ENCODE data around the gene ATP6V0B.

ATP6V0B gene

DNA sequence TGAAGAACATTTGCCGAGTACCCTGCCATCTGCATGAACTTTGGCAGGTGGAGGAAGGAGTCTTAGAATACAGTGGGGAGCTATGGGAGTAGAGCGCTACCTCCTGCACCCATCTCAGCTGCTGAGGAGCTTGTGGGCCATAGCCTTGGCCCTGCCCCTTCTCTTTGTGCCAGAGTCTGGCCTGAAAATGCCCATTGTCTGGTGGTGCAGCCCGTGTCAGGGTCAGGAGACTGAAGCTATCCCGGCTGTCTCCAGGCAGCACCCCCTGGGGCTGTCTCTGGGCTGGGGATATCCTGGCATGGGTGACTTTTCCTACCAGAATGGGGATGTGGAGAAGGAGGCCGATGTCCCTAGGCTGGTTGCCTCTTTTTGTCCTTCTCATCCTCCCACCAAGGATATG lies 20.7 kb upstream of the ATP6V0B start:
- Histone ChIP-seq H3K4me3 (replicated peaks; ENCODE audit: insufficient read depth, low read length) (no peak overlapping the region), H3K27me3 (ENCODE audit: insufficient read depth, poor library complexity, severe bottlenecking) (no peaks in the 10 kb centered on the region), H3K27ac (replicated peaks) (no peak overlapping the region)
- no peak for TF ChIP-seq POLR2AphosphoS5 (IDR thresholded peaks at IDR 0.05; ENCODE audit: low read depth)
- TF ChIP-seq GABPA (IDR thresholded peaks at IDR 0.05; ENCODE audit: low read depth): no peak
- TF ChIP-seq SPI1 (IDR thresholded peaks at IDR 0.05; ENCODE audit: borderline replicate concordance, low read depth): no peak
- TF ChIP-seq, protein P1, sequence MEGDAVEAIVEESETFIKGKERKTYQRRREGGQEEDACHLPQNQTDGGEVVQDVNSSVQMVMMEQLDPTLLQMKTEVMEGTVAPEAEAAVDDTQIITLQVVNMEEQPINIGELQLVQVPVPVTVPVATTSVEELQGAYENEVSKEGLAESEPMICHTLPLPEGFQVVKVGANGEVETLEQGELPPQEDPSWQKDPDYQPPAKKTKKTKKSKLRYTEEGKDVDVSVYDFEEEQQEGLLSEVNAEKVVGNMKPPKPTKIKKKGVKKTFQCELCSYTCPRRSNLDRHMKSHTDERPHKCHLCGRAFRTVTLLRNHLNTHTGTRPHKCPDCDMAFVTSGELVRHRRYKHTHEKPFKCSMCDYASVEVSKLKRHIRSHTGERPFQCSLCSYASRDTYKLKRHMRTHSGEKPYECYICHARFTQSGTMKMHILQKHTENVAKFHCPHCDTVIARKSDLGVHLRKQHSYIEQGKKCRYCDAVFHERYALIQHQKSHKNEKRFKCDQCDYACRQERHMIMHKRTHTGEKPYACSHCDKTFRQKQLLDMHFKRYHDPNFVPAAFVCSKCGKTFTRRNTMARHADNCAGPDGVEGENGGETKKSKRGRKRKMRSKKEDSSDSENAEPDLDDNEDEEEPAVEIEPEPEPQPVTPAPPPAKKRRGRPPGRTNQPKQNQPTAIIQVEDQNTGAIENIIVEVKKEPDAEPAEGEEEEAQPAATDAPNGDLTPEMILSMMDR (IDR thresholded peaks at IDR 0.05; ENCODE audit: insufficient read depth, low read length): no peak
- TF ChIP-seq, protein P2, sequence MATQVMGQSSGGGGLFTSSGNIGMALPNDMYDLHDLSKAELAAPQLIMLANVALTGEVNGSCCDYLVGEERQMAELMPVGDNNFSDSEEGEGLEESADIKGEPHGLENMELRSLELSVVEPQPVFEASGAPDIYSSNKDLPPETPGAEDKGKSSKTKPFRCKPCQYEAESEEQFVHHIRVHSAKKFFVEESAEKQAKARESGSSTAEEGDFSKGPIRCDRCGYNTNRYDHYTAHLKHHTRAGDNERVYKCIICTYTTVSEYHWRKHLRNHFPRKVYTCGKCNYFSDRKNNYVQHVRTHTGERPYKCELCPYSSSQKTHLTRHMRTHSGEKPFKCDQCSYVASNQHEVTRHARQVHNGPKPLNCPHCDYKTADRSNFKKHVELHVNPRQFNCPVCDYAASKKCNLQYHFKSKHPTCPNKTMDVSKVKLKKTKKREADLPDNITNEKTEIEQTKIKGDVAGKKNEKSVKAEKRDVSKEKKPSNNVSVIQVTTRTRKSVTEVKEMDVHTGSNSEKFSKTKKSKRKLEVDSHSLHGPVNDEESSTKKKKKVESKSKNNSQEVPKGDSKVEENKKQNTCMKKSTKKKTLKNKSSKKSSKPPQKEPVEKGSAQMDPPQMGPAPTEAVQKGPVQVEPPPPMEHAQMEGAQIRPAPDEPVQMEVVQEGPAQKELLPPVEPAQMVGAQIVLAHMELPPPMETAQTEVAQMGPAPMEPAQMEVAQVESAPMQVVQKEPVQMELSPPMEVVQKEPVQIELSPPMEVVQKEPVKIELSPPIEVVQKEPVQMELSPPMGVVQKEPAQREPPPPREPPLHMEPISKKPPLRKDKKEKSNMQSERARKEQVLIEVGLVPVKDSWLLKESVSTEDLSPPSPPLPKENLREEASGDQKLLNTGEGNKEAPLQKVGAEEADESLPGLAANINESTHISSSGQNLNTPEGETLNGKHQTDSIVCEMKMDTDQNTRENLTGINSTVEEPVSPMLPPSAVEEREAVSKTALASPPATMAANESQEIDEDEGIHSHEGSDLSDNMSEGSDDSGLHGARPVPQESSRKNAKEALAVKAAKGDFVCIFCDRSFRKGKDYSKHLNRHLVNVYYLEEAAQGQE (IDR thresholded peaks at IDR 0.05; ENCODE audit: insufficient replicate concordance, low read depth): no peak
- DNase-seq (ENCODE audit: low read depth in 1 of 2, low spot score in 1 of 2): no peak

DNA sequence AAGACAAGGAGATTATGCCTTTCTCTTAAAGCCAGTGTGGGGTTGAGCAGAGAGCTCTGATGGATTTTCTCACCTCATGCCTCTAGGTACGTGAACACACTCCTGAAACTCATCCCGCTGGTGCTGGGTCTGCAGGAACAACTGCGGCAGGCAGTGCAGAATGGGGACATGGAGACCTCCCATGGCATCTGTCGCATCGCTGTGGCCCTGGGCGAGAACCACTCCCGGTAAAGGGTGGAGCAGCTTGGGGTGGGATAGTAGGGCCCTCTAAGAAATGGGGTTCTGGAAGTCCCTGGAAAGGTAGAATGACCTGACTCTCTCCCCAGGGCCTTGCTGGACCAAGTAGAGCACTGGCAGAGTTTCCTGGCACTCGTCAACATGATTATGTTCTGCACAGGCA lies 18.5 kb upstream of the ATP6V0B start:
- no peak for DNase-seq (ENCODE audit: low read depth in 1 of 2, low spot score in 1 of 2)
- H3K27me3 ChIP-seq (ENCODE audit: insufficient read depth, poor library complexity, severe bottlenecking): no peaks in the 10 kb centered on the region
- no peak overlapping the region for H3K4me3 ChIP-seq (replicated peaks; ENCODE audit: insufficient read depth, low read length)
- H3K27ac ChIP-seq (replicated peaks): no peak overlapping the region
- TF ChIP-seq GABPA (IDR thresholded peaks at IDR 0.05; ENCODE audit: low read depth) (no peak), POLR2AphosphoS5 (IDR thresholded peaks at IDR 0.05; ENCODE audit: low read depth) (no peak), SPI1 (IDR thresholded peaks at IDR 0.05; ENCODE audit: borderline replicate concordance, low read depth) (no peak)
- TF ChIP-seq, protein P1 (IDR thresholded peaks at IDR 0.05; ENCODE audit: insufficient read depth, low read length): no peak
- TF ChIP-seq, protein P2 (IDR thresholded peaks at IDR 0.05; ENCODE audit: insufficient replicate concordance, low read depth): no peak

DNA sequence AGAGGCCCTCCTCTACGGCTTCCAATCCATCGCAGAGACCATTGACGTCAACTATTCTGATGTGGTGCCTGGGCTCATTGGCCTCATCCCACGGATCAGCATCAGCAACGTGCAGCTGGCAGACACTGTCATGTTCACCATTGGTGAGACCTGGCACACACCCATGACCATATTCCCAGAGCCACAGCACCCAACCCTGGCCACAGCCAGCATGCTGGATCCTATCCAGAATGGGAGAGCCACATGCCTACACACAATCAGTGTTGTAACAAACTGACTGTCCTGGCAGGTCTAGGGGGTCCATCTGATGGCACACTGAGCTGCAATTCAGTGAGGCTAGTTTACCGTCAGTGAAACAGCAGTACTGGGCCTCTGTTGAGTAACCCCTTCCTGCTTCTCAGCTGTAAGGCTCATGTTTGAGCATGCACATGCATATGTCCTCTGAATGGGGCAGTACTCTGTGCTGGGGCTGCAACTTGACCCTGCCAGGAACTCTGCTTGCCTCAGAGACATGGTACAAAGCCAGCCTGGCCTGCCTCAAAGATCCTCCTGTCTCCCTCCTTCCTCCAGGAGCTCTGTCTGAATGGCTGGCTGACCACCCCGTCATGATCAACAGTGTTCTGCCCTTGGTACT lies 17.2 kb upstream of the ATP6V0B start:
- H3K4me3 ChIP-seq (replicated peaks; ENCODE audit: insufficient read depth, low read length): no peak overlapping the region

More for the DNA sequence above, 17.2 kb upstream of the ATP6V0B start:
- TF ChIP-seq POLR2AphosphoS5 (IDR thresholded peaks at IDR 0.05; ENCODE audit: low read depth) (no peak), SPI1 (IDR thresholded peaks at IDR 0.05; ENCODE audit: borderline replicate concordance, low read depth) (no peak), GABPA (IDR thresholded peaks at IDR 0.05; ENCODE audit: low read depth) (no peak)
- TF ChIP-seq, protein P1 (IDR thresholded peaks at IDR 0.05; ENCODE audit: insufficient read depth, low read length): no peak
- TF ChIP-seq, protein P2 (IDR thresholded peaks at IDR 0.05; ENCODE audit: insufficient replicate concordance, low read depth): no peak
- no peak for DNase-seq (ENCODE audit: low read depth in 1 of 2, low spot score in 1 of 2)
- Histone ChIP-seq H3K27ac (replicated peaks) (no peak overlapping the region), H3K27me3 (ENCODE audit: insufficient read depth, poor library complexity, severe bottlenecking) (no peaks in the 10 kb centered on the region)
